ENCODE measurements around the gene PTPN4.

The PTPN4 gene

GRCh38 chr2:119731983-119732382 is 27.7 kb upstream of the PTPN4 start:
- no peak for DNase-seq (ENCODE audit: low spot score)

- no peak for DNase-seq (ENCODE audit: low spot score)
Measured at GRCh38 chr2:119732601-119733164, 27.0 kb upstream of the PTPN4 start.

GRCh38 chr2:119734047-119734446 is 25.7 kb upstream of the PTPN4 start:
- DNase-seq (ENCODE audit: low spot score), result no peak

- DNase-seq (ENCODE audit: low spot score), result no peak
Measured at GRCh38 chr2:119735565-119735964, 24.2 kb upstream of the PTPN4 start.

GRCh38 chr2:119736021-119736420 is 23.7 kb upstream of the PTPN4 start:
- no peak for DNase-seq (ENCODE audit: low spot score)

GRCh38 chr2:119739580-119740255 is 20.0 kb upstream of the PTPN4 start:
- peak; percentile 34 for DNase-seq (ENCODE audit: low spot score)

GRCh38 chr2:119741001-119741400 is 18.7 kb upstream of the PTPN4 start:
- peak; percentile 82 for DNase-seq (ENCODE audit: low spot score)

- DNase-seq (ENCODE audit: low spot score), result no peak
Measured at GRCh38 chr2:119741868-119742267, 17.9 kb upstream of the PTPN4 start.

GRCh38 chr2:119744335-119744939 is 15.3 kb upstream of the PTPN4 start:
- no peak for DNase-seq (ENCODE audit: low spot score)

- no peak for DNase-seq (ENCODE audit: low spot score)
Measured at GRCh38 chr2:119745566-119745965, 14.2 kb upstream of the PTPN4 start.

- DNase-seq (ENCODE audit: low spot score), result no peak
Measured at GRCh38 chr2:119746836-119747686, 12.7 kb upstream of the PTPN4 start.

GRCh38 chr2:119748135-119748534 is 11.6 kb upstream of the PTPN4 start:
- no peak for DNase-seq (ENCODE audit: low spot score)

GRCh38 chr2:119749477-119750012 is 10.2 kb upstream of the PTPN4 start:
- DNase-seq (ENCODE audit: low spot score), result no peak

- no peak for DNase-seq (ENCODE audit: low spot score)
Measured at GRCh38 chr2:119751706-119752105, 8.0 kb upstream of the PTPN4 start.

GRCh38 chr2:119753041-119753929 is 6.4 kb upstream of the PTPN4 start:
- DNase-seq (ENCODE audit: low spot score), result peak; percentile 73

GRCh38 chr2:119753930-119754321 is 5.8 kb upstream of the PTPN4 start:
- no peak for DNase-seq (ENCODE audit: low spot score)

GRCh38 chr2:119755906-119756305 is 3.8 kb upstream of the PTPN4 start:
- no peak for DNase-seq (ENCODE audit: low spot score)

GRCh38 chr2:119756837-119757236 is 2.9 kb upstream of the PTPN4 start:
- DNase-seq (ENCODE audit: low spot score), result peak; percentile 66

GRCh38 chr2:119758881-119759450 is 756 bp upstream of the PTPN4 start:
- DNase-seq (ENCODE audit: low spot score), result peak; percentile 48

GRCh38 chr2:119760237-119760955 is 674 bp downstream of the PTPN4 start:
- DNase-seq (ENCODE audit: low spot score), result peak; percentile 30

Measured in pons (tissue), 1 donor.